NCI-H2107 treated with DMSO at 0.1 percent for 48 hours (cell line): ENCODE results near the gene PSD4.

ENCODE experiments used
- DNase-seq: peaks from one replicate; lab custom pipeline; 2025; ENCODE audit not compliant: unreplicated experiment; lab: John Stamatoyannopoulos, UW

The PSD4 gene

DNA sequence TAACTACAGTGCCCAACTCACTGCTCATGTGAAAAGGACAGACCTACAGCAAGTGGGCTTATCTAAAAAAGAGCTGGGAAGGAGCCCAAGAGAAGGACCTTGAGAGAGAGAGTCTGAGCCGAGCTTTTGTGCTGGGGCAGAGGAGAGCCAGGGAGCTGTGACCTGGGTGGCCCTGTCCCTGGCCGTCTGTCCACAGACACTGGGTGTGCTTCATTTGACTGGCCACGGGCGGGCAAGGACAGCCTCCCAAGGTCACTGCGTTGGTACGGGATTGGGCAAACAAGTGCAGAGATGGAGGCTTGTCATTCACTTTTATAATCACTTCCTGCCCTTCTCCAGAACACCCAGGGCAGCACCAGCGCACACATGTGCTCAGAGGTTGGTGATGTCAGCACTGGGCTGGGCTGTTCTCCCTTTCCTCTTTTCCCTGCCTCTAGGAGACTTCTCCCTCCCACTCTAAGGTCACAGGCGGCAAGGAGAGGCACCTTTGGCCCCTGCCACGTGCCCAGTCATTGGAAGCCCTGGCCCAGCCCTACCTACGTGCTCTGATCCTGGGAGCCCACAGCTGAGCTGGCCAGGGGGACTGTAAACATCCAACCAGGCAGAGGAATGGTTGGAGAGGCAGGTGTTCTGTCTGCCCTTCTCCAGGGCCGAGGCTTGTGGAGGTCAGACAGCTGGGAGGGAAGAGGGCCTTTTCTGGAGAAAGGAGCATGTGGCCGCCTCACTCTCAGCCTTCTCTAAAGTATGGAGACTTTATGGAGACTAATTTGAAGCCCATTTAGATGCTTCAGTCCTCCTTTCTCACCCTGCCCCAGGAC, 6.4 kb upstream of the PSD4 start:
- no peak for DNase-seq

DNA sequence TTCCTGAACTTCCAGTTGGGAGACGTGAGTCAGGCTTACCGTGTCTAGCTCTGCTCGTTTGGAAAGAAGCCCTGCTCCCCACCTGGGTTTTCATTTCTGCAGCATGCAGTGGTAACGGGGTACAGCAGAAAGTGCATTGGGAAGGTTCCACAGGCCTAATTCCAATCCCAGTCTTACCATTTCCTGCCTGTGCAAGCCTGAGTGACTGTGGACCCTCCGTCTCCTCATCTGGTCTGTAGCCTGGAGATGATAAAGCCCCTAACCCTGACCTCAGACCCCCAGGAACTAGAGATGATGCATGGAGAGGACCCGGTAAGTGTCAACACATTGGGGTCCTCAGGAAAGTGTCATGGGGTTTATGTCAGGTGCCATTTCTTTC, 5.8 kb upstream of the PSD4 start:
- DNase-seq, result no peak

DNA sequence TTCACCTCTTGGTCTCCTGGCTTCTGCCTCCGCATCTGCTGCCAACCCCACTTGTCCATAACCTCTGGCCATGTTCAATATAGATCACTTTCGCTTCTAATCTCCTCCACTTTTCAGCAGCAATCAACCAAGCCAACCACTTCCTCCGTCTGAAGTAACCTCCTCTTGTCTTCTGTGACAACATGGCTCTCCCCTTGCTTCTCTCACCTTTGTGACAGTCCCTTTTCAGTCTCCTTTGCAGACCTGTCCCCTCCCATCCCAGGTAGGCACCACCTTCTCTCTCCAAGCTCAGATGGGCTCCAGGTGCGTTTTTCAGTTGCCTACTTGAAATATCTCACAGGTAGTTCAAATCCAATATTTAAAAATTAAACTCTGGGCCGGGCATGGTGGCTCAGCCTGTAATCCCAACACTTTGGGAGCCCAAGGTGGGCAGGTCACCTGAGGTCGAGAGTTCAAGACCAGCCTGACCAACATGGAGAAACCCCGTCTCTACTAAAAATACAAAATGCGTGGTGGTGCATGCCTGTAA, 4.7 kb upstream of the PSD4 start:
- DNase-seq, result no peak

DNA sequence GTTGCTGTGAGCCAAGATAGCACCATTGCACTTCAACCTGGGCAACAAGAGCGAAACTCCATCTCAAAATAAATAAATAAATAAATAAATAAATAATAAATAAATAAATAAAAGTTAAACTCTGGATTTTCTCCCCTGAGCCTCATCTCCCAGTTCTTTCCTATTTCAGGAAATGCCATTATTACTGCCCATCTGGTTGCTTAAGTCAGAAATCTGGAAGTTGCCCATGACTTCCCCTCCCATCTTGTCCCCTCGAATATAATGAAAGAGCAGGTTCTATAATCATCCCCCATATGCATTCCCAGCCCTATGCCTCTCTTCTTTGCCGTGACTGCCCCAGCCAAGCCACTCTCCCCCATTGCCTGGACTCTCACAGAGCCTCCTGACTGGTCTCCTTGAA, 4.2 kb upstream of the PSD4 start:
- DNase-seq, result no peak

DNA sequence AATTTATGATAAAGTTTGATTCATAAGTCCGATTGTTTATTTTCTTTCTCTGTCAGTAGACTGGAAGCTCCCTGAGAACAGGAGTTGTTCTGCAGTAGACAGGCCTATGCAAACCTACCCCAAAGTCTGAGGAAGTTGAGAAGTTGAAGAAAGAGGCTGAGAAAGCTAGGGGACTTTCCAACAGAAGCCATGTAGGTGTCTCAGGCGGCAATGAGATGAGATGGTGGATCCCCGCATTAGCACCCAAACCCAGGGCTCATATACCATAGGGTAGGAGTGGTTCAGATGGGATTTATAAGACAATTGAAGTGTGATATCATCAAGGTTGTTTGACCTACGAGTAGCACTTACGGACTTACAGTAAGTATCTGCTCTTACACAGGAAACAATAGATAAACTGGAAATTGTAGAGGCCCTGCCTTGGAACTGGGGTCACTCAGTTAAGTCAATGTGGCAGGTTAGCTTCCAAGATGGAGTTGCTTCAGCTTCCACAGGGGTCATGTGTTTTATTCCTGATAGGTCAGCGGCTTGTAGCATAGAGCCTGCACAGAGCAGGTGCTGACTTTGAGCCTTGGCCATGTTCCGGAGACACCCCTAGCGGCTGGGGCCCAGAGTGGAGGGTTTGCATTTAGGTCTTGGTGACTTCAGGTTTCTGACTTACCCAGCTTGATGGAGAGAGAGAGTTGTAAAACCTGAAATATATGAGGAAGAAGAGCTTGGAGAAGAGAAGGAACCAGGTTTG, 2.3 kb upstream of the PSD4 start:
- DNase-seq, result no peak

DNA sequence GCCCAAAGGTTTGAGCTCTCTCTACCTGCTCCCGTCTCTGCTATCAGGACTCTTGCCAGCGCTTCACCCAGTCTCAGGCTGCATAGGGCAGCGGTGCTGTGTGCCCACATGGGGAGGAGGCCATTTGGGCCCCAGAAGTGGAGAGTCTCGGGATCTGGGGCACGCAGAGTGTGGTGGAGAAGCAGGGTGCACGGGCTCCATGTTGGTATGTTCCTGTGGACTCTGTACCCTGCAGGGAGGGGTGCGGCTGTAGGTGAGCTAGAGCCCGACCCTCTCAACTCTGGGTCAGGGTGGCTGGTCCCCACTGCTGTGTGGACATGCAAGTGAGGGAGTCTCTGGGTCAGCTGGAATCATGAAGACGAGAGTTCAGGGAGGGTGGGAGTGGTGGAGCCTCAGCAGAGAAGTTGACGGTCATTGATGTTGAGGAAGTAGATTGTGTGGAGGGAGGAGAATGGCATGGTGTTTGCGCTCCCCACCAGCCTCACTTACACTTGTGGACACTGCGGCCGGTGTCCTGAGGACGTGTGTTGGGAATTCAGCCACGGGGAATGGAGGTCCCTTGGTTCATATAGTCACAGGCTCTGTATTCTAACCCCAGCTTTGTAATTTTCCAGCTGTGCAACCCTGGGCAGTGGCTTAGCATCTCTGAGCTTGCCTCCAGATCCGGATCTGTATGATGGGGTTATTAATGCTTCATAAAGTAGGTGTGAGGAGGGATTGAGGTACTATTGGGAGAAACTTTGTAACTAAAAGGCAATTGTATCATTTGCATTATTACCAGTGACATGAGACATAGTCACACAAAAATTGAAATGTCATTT, 840 bp upstream of the PSD4 start:
- DNase-seq, result no peak

DNA sequence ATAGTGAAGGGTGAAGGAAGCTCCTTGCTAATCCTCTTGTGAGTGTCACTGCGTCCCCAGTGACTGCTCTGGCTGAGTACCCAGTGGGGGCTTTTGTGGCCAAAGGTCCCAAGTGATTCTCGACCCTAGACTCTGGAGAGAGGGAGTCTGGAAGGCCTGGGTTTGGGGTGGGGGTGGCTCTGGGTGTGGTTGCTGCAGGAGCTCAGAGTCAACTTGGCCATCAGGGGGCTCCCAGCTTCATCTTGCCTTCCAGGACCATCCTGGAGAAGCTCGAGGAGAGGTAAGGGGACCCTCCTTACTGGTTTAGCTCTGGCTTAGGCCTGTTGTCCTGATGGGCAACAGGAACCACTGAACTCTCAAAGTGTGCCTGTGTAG, 592 bp downstream of the PSD4 start:
- no peak for DNase-seq

DNA sequence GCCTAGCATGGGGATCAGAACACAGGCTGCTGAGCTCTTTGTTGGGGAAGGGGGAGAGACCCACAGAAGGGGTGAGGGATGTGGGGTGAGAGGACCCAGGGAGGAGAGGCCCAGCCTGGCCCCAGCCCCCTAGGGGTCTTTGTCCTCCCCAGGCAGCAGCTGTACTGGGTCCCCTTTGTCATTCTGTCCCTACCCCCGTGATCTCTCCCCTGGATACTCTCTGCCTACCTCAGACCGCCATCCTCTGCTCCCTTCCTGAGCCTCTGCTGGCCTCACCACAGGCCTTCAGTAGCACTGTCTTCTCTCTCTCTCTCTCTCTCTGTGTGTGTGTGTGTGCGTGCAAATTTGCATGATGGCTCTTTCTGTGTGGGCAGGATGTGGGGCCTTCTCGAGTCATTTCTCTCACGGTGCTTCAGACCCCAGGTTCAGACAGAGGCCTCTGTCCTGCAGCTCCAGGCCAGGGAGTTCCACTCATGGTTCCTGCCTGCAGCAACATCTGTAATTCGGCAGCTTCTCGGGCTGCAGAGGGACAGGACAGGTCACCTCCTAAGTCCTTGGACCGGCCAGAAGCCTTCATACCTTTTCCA, 1.4 kb downstream of the PSD4 start:
- no peak for DNase-seq

DNA sequence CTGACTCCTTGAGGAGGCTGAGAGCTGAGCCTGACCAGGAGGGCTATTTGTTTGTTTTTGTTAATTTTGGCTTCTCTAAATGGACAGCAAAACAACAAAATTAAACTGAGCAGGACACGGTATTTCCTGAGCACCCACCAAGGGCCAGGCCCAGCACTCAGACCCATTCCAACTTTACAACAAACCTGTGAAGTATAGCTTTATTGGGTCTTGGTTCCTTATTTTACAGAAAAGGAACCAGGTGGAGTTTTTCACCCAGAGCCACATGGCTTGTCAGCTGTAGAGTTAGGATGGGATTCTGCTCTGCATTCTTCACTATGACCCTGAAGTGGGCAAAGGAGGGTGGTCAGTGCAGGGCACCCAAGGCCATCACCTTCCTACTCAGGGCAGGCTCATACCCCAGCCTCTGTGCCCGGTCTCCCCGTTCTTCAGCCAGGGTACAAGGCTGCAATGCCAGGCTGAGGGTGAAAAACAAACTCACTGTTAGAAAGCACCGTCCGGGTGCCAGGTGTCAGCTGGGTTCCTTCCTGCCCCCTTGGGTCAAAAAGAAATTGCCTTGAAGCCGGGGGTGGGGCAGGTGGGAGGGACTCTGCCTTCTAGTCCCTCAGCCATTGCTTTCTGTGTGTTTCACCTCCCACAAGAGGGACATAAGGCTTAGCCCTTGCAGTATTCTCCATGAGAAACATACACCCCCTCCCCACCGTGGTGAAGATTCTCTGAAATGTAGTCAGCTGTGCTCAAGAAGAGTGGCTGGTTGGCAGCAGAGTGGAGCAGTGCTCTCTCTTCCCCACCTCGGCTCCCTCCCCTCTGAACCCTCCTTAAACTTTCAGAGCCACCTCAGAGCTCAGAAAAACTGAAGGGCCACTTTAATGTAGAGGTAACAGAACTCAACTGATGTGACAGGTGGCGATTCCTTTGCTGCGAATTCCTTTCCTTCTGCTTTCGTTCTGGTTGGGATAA, 2.2 kb downstream of the PSD4 start:
- DNase-seq, result no peak

DNA sequence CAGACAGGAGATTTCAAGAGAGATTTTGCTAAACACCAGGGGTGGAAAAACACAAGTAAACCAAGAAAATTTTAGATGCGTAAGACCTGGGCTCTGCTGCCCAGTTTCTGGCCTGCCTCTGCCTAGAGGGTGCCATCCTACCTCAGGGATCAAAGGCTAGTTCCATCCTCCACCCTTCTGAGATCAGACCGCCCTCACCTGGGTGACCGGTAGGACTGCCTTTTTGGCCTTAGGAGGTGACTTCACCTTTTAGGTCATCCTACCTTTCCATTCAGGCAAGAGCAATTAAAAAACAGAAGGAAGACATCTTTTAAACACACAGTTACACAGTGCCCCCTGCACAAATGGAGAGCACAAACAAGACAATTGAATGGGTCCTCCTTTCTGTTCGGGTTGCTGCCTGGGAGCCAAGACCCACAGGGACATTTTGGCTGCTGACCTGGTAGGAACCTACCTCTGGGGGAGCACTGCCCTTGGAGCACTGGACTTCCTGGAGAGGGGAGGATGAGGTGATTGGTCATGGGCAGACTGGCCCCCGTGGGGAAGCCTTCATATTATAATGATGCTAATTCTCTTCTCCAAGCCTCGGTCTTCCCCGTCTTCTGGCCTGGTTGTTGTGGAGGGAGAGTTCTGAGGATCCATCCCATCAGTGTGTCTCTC, 3.1 kb downstream of the PSD4 start:
- no peak for DNase-seq

DNA sequence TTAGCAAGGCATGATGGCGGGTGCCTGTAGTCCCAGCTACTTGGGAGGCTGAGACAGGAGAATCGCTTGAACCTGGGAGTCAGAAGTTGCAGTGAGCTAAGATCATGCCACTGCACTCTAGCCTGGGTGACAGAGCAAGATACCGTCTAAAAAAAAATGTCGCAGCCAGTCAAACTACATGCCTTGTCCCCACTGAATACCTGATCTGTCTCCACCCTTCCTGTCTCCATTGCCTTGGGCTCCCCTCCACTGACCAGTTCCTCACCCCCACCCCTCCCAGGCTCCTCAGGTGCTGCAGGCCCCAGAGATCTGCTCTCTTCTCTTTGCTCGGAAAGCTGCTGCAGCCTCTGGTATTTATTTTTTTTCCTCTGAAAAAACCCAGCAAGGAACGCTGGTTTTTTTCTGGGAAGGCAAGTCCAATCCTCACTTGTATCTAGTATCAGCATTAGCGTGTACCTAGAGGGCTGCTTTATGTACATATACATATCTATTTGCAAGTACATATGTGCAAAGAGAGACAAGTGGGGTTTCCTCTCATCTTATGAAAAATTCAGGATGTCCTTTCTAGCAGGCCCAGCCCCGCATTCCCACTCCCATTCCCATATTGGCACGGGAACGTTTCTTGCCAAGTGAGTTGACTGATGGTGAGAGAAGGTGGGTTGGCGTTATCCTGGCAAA, 4.4 kb downstream of the PSD4 start:
- DNase-seq, result no peak

DNA sequence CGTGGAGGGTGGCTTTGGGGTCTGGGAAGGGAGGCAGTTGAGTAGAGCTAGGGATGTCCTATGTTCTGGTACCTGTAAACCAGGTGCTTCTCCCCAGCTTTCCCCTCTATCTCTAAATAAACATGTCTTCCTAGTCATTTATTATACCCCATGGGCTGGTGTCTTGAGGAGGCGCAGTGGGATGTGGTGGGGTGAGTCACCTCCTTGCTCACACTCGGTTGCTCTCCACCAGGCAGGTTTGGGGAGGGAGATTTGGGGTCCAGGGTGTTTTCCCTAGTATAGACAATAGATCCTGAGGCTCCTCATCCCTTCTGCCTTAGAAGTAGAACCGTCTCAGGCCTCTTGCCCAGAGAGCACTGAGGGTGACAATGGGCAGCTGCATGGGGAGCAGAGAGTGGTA, 5.1 kb downstream of the PSD4 start:
- DNase-seq, result no peak

DNA sequence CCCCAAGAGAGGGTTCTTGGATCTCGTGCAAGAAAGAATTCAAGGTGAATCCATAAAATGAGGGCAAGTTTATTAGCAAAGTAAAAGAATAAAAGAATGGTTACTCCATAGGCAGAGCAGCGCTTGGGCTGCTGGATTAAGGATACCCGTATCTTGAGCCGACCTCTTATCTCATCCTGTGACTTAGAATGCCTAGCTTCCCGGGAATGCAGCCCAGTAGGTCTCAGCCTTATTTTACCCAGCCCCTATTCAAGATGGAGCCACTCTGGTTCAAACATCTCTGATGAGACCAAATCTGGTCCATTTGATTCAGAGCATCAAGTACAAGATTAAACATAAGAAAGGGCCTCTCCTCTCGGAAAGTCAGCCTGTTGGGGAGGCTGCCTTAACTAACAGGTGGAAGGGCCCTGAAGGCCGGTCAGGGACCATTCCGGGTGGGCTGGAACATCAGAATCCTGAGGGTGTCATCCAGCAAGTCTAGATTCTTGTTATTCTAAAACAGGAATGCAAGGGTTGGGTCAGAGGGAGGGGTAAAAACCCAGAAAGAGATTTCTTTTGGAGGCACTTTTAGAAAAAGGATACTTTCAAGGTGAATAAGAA, 5.8 kb downstream of the PSD4 start:
- no peak for DNase-seq

DNA sequence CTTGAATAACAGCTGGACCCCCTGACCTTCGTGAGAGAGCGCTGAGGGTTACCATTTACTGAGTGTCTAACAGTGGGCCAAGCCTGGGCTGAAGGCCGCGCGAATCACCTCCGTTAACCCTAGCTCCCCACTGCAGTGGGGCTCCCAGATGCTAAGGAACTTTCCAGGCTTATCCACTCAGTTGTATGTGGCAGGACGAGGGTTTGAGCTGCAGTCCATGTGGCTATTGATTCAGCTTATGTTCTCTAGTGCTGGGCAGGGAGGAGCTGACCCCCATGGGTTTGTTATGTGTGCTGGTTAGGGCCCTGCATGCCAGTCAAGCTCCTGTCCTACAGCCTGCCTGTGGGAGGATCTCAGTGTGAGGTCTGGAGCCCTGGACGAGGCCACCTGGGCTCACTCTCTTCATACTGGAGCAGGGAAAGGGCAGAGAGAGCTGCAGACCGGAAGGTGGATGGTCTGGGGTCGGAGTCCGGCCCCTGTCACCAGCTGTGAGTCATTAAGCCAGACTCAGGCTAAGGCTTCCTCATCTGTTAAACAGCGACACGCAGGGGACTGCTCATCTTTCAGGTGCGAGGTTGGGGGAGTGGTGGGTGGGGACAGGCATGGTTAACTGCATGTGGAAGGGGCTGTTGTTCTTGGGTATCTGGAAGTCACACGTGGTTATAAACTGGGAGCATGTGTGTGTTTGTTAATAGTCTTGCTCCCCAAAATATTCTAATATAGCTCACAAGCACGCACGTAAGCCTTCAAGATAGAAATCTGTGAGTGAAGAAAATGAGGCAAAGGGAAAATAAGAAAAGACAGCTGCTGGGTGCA, 6.6 kb downstream of the PSD4 start:
- DNase-seq, result no peak

DNA sequence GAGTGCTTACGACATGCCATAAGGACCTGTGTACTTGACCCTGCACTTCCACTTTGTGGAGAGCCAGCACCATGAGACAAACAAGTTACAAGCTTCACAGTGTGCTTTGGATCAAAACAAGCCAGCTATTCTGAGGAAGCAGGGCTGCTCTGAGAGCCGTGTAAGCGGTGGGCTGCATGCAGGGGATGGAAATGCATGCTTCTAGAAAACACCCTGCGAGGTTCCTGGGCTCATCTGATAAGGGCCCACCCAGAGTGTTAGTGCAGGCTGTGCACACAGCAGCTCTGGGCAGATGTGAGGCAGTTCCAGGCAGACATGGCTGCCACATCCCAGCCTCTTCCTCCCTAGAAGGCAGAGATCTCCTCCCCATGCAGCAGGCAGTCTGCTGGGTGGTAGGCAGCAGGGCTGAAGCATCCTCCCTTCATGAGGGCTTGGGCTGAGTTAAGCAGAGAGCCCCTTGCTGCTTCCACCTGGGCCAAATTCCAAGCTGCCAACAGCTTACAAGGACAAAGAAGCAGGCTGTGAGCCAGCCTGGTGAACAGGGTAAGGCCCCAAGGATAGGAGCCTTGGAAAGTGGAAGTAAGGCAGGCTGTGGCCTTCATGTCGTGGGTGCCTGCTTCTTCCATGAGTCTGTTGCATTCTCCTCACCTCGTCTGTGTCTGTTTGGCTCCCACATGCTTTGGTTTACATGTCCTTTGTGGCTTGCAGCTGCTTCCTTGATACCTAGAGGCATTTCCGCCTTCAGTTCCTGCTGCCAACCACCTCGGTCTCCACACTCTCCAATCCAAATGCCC, 7.7 kb downstream of the PSD4 start:
- no peak for DNase-seq

DNA sequence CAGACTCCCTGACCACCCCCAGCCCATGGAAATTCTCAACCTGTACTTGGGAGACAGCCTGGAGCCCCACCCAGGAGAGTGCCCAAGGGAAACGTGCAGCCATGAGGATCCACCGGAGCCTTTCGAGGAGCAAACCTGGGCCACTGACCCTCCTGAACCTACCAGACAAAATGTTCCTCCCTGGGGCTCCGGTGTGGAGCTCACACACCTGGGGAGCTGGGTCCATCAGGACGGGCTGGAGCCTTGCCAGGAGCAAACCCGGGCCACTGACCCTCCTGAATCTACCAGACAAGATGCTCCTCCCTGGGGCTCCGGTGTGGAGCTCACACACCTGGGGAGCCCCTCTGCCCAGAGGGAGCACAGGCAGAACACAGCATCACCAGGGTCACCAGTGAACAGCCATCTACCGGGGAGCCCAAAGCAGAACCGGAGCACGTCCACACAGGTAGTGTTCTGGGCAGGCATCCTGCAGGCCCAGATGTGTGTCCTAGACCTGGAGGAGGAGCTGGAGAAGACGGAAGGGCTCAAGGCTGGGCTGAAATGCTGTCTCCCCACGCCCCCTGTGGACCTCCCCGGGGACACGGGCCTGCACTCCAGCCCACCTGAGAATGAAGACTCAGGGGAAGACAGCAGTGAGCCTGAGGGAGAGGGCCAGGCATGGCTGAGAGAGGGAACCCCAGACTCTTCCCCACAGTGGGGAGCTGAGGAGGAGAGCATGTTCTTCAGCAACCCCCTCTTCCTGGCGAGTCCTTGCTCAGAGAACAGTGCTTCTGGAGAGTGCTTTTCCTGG, 8.9 kb downstream of the PSD4 start:
- DNase-seq, result no peak
